Liver (tissue), 9 donors: ENCODE results near the gene DTX4. TPM values are rescaled to one million over a fixed set of nuclear protein-coding genes. Genes with fewer than 3 reads are reported as not detected.

ENCODE experiments used
- DNase-seq: peaks from one replicate; pipeline ENCODE4 v3.0.0-alpha.2; 2017; ENCODE audit warnings: low spot score
- H3K27ac ChIP-seq, 2 donors: one replicate each; pipeline ENCODE4 v1.7.0; 2013; ENCODE audit warnings: inconsistent platforms in 2 of 2, low read length in 2 of 2, control low read depth in 1 of 2, low read depth in 1 of 2, mild to moderate bottlenecking in 1 of 2
- H3K27me3 ChIP-seq, 4 donors: one replicate each; pipeline versions ENCODE4 v1.6.1 to v1.7.0; 2013; ENCODE audit warnings: low read length in 3 of 4, inconsistent platforms in 1 of 4, mild to moderate bottlenecking in 1 of 4, moderate library complexity in 1 of 4; ENCODE audit not compliant: control insufficient read depth in 4 of 4, insufficient read depth in 4 of 4
- H3K36me3 ChIP-seq, 4 donors: one replicate each; pipeline versions ENCODE4 v1.6.1 to v1.7.0; 2013; ENCODE audit warnings: low read length in 3 of 4, mild to moderate bottlenecking in 3 of 4, low read depth in 1 of 4, moderate library complexity in 1 of 4; ENCODE audit not compliant: control insufficient read depth in 4 of 4, insufficient read depth in 3 of 4
- H3K4me1 ChIP-seq, 4 donors: one replicate each; pipeline versions ENCODE4 v1.6.1 to v1.7.0; 2013; ENCODE audit warnings: low read length in 3 of 4, mild to moderate bottlenecking in 3 of 4, moderate library complexity in 1 of 4; ENCODE audit not compliant: control insufficient read depth in 4 of 4, insufficient read depth in 4 of 4
- H3K4me3 ChIP-seq, 3 donors: one replicate each; pipeline versions ENCODE4 v1.6.1 to v1.7.0; 2013; ENCODE audit warnings: low read length in 3 of 3, control low read depth in 1 of 3, low read depth in 1 of 3, mild to moderate bottlenecking in 1 of 3
- H3K9ac ChIP-seq, 2 donors: one replicate each; pipeline ENCODE4 v1.7.0; 2013; ENCODE audit warnings: low read length in 2 of 2, mild to moderate bottlenecking in 2 of 2, moderate library complexity in 2 of 2, control low read depth in 1 of 2, low read depth in 1 of 2
- H3K9me3 ChIP-seq, 4 donors: one replicate each; pipeline versions ENCODE4 v1.6.1 to v1.7.0; 2013; ENCODE audit warnings: low read length in 3 of 4; ENCODE audit not compliant: control insufficient read depth in 4 of 4
- ATF3 ChIP-seq: IDR thresholded peaks from 2 replicates; pipeline ENCODE4 v1.6.1; 2016; ENCODE audit warnings: antibody characterized with exemption
- CTCF ChIP-seq: fragments of 150-350 bp; IDR thresholded peaks from 2 replicates; pipeline ENCODE4 v1.5.1; 2017; ENCODE audit warnings: improper control_type of control experiment, low read depth, low read length; ENCODE audit not compliant: missing input control
- EGR1 ChIP-seq, 2 donors: IDR thresholded peaks; 2 replicates each; pipeline ENCODE4 v1.6.1; 2016 to 2018; ENCODE audit warnings: antibody characterized with exemption in 2 of 2, low read depth in 2 of 2
- FOXA1 ChIP-seq: IDR thresholded peaks from 2 replicates; pipeline ENCODE4 v1.6.1; 2016; ENCODE audit warnings: antibody characterized with exemption
- FOXA2 ChIP-seq: IDR thresholded peaks from 2 replicates; pipeline ENCODE4 v1.6.1; 2016; ENCODE audit warnings: antibody characterized with exemption
- GABPA ChIP-seq, 2 donors: IDR thresholded peaks in 1 of 2; conservative IDR thresholded peaks in 1 of 2; 2 replicates each; pipeline ENCODE4 v1.6.1; 2016; ENCODE audit warnings: antibody characterized with exemption in 2 of 2, mild to moderate bottlenecking in 1 of 2, moderate library complexity in 1 of 2
- HNF4A ChIP-seq, 2 donors: conservative IDR thresholded peaks; 2 replicates each; pipeline ENCODE4 v1.6.1; 2016; ENCODE audit warnings: antibody characterized with exemption in 2 of 2, mild to moderate bottlenecking in 2 of 2
- HNF4G ChIP-seq: IDR thresholded peaks from 2 replicates; pipeline ENCODE4 v1.6.1; 2016; ENCODE audit warnings: antibody characterized with exemption
- JUND ChIP-seq, 2 donors: IDR thresholded peaks; 2 replicates each; pipeline ENCODE4 v1.6.1; 2016; ENCODE audit warnings: antibody characterized with exemption in 2 of 2
- MAX ChIP-seq: IDR thresholded peaks from 2 replicates; pipeline ENCODE4 v1.6.1; 2016; ENCODE audit warnings: antibody characterized with exemption
- NR2F2 ChIP-seq: IDR thresholded peaks from 2 replicates; pipeline ENCODE4 v1.6.1; 2016; ENCODE audit warnings: antibody characterized with exemption
- RAD21 ChIP-seq, 2 donors: IDR thresholded peaks; 2 replicates each; pipeline ENCODE4 v1.6.1; 2016; ENCODE audit warnings: antibody characterized with exemption in 2 of 2, mild to moderate bottlenecking in 2 of 2
- RXRA ChIP-seq, 2 donors: IDR thresholded peaks; 2 replicates each; pipeline ENCODE4 v1.6.1; 2017 to 2018; ENCODE audit warnings: antibody characterized with exemption in 2 of 2, mild to moderate bottlenecking in 1 of 2
- SP1 ChIP-seq: IDR thresholded peaks from 2 replicates; pipeline ENCODE4 v1.6.1; 2018; ENCODE audit warnings: antibody characterized with exemption, mild to moderate bottlenecking
- TAF1 ChIP-seq: conservative IDR thresholded peaks from 2 replicates; pipeline ENCODE4 v1.6.1; 2016; ENCODE audit warnings: antibody characterized with exemption, mild to moderate bottlenecking
- YY1 ChIP-seq: IDR thresholded peaks from 2 replicates; pipeline ENCODE4 v1.6.1; 2016; ENCODE audit warnings: antibody characterized with exemption, mild to moderate bottlenecking
- WGBS: extraction: QIAGEN DNeasy Blood & Tissue Kit; methylation state at CpG from one replicate; pipeline ENCODE4 v1.1.7; 2013; 5-methylcytosine and 5-hydroxymethylcytosine counted together
- polyA plus RNA-seq, 2 donors: library from polyadenylated mRNA; stranded (reverse) in 1 of 2; unstranded in 1 of 2; fragments of 200-250 nt in 1 of 2; fragments of >200 nt in 1 of 2; fragmentation: Nextera tagmentation in 1 of 2; extraction: Ambion mirVana in 1 of 2; gene quantifications; one replicate each; pipeline versions ENCODE4 v1.2.1 to v1.2.3, GENCODE V29; 2013 to 2015
- total RNA-seq, 2 donors: library from RNA; depleted of rRNA; stranded (reverse); fragments of >200 nt; gene quantifications; one replicate each; pipeline ENCODE4 v1.2.3, GENCODE V29; 2014
- TF ChIP-seq, protein P1 (sequence below): IDR thresholded peaks from 2 replicates; pipeline ENCODE4 v1.6.1; 2016; ENCODE audit warnings: antibody characterized with exemption
- TF ChIP-seq, protein P2 (sequence below): IDR thresholded peaks from 2 replicates; pipeline ENCODE4 v1.6.1; 2016; ENCODE audit warnings: antibody characterized with exemption, mild to moderate bottlenecking
- donor health status: healthy.
- donor health status: healthy.
- donor health status: healthy.
- donor health status: healthy.
- donor health status: healthy.

DTX4 gene
- total and polyA plus RNA-seq, 4 donors, result 7.5 to 21.4 (median 14.3) TPM

DNA sequence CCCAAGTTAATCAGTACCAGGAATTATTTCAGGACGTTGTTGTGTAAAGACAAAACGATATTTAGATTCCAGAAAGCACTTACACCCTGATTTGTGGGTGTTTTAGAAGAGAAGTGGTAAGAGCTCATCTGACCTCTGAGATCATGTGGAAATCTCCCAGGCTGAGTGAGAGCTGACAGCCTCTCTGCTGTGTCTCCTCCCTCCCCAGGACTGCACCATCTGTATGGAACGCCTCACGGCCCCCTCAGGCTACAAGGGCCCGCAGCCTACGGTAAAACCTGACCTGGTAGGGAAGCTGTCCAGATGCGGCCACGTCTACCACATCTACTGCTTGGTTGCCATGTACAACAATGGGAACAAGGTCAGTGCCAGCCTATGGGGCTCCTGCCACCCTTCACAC, 20.0 kb downstream of the DTX4 start:
- 73% methylated on average over 8 of the region's 8 CpGs for WGBS
- Histone ChIP-seq H3K4me1 (peaks cover 16 to 55% (median 39%) of the 10 kb centered on the region in 4 donors), H3K9me3 (no peaks in the 10 kb centered on the region), H3K9ac (no peak overlapping the region), H3K4me3 (no peak overlapping the region), H3K27ac (peak overlapping the region; percentile 76 to 81), H3K36me3 (peaks cover 6 to 50% (median 26%) of the 10 kb centered on the region in 4 donors), H3K27me3 (no peaks in the 10 kb centered on the region)
- TF ChIP-seq CTCF (no peak), SP1 (no peak), RAD21 (IDR thresholded peaks at IDR 0.05) (no peak), FOXA1 (no peak), YY1 (no peak), MAX (no peak), FOXA2 (no peak), NR2F2 (no peak), RXRA (IDR thresholded peaks at IDR 0.05) (no peak), EGR1 (IDR thresholded peaks at IDR 0.05; ENCODE audit: low read depth in 2 of 2) (no peak), HNF4G (no peak), TAF1 (no peak), ATF3 (no peak), HNF4A (conservative IDR thresholded peaks at IDR 0.05) (no peak), GABPA (IDR thresholded peaks at IDR 0.05 in 1 of 2, conservative IDR thresholded peaks at IDR 0.05 in 1 of 2) (no peak), JUND (IDR thresholded peaks at IDR 0.05) (no peak)
- TF ChIP-seq, protein P1, sequence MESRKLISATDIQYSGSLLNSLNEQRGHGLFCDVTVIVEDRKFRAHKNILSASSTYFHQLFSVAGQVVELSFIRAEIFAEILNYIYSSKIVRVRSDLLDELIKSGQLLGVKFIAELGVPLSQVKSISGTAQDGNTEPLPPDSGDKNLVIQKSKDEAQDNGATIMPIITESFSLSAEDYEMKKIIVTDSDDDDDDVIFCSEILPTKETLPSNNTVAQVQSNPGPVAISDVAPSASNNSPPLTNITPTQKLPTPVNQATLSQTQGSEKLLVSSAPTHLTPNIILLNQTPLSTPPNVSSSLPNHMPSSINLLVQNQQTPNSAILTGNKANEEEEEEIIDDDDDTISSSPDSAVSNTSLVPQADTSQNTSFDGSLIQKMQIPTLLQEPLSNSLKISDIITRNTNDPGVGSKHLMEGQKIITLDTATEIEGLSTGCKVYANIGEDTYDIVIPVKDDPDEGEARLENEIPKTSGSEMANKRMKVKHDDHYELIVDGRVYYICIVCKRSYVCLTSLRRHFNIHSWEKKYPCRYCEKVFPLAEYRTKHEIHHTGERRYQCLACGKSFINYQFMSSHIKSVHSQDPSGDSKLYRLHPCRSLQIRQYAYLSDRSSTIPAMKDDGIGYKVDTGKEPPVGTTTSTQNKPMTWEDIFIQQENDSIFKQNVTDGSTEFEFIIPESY, result no peak
- TF ChIP-seq, protein P2, sequence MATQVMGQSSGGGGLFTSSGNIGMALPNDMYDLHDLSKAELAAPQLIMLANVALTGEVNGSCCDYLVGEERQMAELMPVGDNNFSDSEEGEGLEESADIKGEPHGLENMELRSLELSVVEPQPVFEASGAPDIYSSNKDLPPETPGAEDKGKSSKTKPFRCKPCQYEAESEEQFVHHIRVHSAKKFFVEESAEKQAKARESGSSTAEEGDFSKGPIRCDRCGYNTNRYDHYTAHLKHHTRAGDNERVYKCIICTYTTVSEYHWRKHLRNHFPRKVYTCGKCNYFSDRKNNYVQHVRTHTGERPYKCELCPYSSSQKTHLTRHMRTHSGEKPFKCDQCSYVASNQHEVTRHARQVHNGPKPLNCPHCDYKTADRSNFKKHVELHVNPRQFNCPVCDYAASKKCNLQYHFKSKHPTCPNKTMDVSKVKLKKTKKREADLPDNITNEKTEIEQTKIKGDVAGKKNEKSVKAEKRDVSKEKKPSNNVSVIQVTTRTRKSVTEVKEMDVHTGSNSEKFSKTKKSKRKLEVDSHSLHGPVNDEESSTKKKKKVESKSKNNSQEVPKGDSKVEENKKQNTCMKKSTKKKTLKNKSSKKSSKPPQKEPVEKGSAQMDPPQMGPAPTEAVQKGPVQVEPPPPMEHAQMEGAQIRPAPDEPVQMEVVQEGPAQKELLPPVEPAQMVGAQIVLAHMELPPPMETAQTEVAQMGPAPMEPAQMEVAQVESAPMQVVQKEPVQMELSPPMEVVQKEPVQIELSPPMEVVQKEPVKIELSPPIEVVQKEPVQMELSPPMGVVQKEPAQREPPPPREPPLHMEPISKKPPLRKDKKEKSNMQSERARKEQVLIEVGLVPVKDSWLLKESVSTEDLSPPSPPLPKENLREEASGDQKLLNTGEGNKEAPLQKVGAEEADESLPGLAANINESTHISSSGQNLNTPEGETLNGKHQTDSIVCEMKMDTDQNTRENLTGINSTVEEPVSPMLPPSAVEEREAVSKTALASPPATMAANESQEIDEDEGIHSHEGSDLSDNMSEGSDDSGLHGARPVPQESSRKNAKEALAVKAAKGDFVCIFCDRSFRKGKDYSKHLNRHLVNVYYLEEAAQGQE, result no peak
- no peak for DNase-seq
